ENCODE results near the gene IGSF9. TPM values are rescaled to one million over a fixed set of nuclear protein-coding genes. Genes with fewer than 3 reads are reported as not detected.

IGSF9 gene
- total and polyA plus RNA-seq, 2 of the 13 experiments (the other 11 are each of a cell fraction or from before 2014, with no cell fraction given), result 0.03 TPM; not detected in 1

DNA sequence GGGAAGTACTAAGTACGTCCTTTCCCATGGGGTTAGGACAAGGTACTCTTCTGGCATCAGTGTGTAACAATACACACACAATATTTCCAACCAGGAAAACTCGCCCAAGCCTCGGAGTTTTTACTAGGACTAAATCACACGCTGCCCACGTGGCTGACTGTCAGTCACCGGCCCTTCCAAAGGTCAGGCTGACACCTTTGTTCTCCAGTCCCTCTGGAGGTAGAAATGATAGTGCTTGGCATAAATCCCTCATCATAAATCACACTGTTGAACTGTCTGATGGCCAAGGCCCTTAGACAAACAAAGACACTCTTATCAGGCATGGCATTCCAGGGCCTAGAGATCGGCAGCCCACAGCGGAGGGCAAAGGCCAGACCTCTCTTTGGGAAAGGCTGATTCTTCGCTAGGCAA lies 25.5 kb upstream of the IGSF9 start (continued):
- TF ChIP-seq FIP1L1 (IDR thresholded peaks at IDR 0.05; ENCODE audit: borderline replicate concordance, insufficient read depth, low read depth, low read length), result no peak
- no peak for TF ChIP-seq PAF1 (CRISPR knock-in tag; IDR thresholded peaks at IDR 0.05)
- TF ChIP-seq, protein P1, sequence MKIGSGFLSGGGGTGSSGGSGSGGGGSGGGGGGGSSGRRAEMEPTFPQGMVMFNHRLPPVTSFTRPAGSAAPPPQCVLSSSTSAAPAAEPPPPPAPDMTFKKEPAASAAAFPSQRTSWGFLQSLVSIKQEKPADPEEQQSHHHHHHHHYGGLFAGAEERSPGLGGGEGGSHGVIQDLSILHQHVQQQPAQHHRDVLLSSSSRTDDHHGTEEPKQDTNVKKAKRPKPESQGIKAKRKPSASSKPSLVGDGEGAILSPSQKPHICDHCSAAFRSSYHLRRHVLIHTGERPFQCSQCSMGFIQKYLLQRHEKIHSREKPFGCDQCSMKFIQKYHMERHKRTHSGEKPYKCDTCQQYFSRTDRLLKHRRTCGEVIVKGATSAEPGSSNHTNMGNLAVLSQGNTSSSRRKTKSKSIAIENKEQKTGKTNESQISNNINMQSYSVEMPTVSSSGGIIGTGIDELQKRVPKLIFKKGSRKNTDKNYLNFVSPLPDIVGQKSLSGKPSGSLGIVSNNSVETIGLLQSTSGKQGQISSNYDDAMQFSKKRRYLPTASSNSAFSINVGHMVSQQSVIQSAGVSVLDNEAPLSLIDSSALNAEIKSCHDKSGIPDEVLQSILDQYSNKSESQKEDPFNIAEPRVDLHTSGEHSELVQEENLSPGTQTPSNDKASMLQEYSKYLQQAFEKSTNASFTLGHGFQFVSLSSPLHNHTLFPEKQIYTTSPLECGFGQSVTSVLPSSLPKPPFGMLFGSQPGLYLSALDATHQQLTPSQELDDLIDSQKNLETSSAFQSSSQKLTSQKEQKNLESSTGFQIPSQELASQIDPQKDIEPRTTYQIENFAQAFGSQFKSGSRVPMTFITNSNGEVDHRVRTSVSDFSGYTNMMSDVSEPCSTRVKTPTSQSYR (CRISPR knock-in tag; IDR thresholded peaks at IDR 0.05; ENCODE audit: borderline replicate concordance), result peak; percentile 14; the same call in 1 of the 2 replicates
- TF ChIP-seq ZSCAN30 (CRISPR knock-in tag; IDR thresholded peaks at IDR 0.05), result no peak
- TF ChIP-seq, protein P2, sequence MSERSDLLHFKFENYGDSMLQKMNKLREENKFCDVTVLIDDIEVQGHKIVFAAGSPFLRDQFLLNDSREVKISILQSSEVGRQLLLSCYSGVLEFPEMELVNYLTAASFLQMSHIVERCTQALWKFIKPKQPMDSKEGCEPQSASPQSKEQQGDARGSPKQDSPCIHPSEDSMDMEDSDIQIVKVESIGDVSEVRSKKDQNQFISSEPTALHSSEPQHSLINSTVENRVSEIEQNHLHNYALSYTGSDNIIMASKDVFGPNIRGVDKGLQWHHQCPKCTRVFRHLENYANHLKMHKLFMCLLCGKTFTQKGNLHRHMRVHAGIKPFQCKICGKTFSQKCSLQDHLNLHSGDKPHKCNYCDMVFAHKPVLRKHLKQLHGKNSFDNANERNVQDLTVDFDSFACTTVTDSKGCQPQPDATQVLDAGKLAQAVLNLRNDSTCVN (CRISPR knock-in tag; IDR thresholded peaks at IDR 0.05; ENCODE audit: borderline replicate concordance), result no peak; the same call in 1 of the 2 replicates
- TF ChIP-seq TAF15 (IDR thresholded peaks at IDR 0.05; ENCODE audit: low read depth, low read length, poor library complexity, severe bottlenecking), result no peak
- 0 out of 2 replicates have a peak, but pooled peaks have one; percentile 34 for TF ChIP-seq ZNF772 (CRISPR knock-in tag; IDR thresholded peaks at IDR 0.05)
- TF ChIP-seq NCOA1 (CRISPR knock-in tag; IDR thresholded peaks at IDR 0.05), result no peak
- no peak for TF ChIP-seq SNRNP70 (IDR thresholded peaks at IDR 0.05; ENCODE audit: low read depth, low read length)
- TF ChIP-seq NFE2L1 (CRISPR knock-in tag; IDR thresholded peaks at IDR 0.05; ENCODE audit: borderline replicate concordance), result no peak
- TF ChIP-seq, protein P3, sequence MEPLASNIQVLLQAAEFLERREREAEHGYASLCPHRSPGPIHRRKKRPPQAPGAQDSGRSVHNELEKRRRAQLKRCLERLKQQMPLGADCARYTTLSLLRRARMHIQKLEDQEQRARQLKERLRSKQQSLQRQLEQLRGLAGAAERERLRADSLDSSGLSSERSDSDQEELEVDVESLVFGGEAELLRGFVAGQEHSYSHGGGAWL (CRISPR knock-in tag; IDR thresholded peaks at IDR 0.05), result peak; percentile 34; the same call in 1 of the 2 replicates
- no peak for TF ChIP-seq ZBTB3 (CRISPR knock-in tag; IDR thresholded peaks at IDR 0.05; ENCODE audit: borderline replicate concordance, low read depth)
- no peak for TF ChIP-seq KLF11 (CRISPR knock-in tag; IDR thresholded peaks at IDR 0.05)
- TF ChIP-seq, protein P4, sequence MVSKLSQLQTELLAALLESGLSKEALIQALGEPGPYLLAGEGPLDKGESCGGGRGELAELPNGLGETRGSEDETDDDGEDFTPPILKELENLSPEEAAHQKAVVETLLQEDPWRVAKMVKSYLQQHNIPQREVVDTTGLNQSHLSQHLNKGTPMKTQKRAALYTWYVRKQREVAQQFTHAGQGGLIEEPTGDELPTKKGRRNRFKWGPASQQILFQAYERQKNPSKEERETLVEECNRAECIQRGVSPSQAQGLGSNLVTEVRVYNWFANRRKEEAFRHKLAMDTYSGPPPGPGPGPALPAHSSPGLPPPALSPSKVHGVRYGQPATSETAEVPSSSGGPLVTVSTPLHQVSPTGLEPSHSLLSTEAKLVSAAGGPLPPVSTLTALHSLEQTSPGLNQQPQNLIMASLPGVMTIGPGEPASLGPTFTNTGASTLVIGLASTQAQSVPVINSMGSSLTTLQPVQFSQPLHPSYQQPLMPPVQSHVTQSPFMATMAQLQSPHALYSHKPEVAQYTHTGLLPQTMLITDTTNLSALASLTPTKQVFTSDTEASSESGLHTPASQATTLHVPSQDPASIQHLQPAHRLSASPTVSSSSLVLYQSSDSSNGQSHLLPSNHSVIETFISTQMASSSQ (IDR thresholded peaks at IDR 0.05; ENCODE audit: low read depth), result peak; percentile 23; the same call in 1 of the 2 replicates
- TF ChIP-seq, protein P4 (CRISPR knock-in tag; IDR thresholded peaks at IDR 0.05; ENCODE audit: borderline replicate concordance), result peak; percentile 34; the same call in 1 of the 2 replicates
- no peak for TF ChIP-seq HMGA1 (CRISPR knock-in tag; conservative IDR thresholded peaks at IDR 0.05)
- TF ChIP-seq, protein P5, sequence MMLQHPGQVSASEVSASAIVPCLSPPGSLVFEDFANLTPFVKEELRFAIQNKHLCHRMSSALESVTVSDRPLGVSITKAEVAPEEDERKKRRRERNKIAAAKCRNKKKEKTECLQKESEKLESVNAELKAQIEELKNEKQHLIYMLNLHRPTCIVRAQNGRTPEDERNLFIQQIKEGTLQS (CRISPR knock-in tag; IDR thresholded peaks at IDR 0.05), result no peak
- TF ChIP-seq FOXK1 (CRISPR knock-in tag; IDR thresholded peaks at IDR 0.05; ENCODE audit: borderline replicate concordance, low read depth), result peak; percentile 35; the same call in 1 of the 2 replicates
- TF ChIP-seq, protein P6, sequence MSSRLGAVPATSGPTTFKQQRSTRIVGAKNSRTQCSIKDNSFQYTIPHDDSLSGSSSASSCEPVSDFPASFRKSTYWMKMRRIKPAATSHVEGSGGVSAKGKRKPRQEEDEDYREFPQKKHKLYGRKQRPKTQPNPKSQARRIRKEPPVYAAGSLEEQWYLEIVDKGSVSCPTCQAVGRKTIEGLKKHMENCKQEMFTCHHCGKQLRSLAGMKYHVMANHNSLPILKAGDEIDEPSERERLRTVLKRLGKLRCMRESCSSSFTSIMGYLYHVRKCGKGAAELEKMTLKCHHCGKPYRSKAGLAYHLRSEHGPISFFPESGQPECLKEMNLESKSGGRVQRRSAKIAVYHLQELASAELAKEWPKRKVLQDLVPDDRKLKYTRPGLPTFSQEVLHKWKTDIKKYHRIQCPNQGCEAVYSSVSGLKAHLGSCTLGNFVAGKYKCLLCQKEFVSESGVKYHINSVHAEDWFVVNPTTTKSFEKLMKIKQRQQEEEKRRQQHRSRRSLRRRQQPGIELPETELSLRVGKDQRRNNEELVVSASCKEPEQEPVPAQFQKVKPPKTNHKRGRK (CRISPR knock-in tag; IDR thresholded peaks at IDR 0.05), result no peak
